GM21717 (cell line): Measurements from ENCODE around the gene FABP1.

Source experiments
- ATAC-seq: cut with Tn5 transposase; IDR thresholded peaks from one replicate; pipeline ENCODE4 v1.9.1; 2021; ENCODE audit warnings: mild to moderate bottlenecking, moderate library complexity; ENCODE audit not compliant: unreplicated experiment

FABP1 gene

GRCh38 chr2:88085099-88085498 lies 42.8 kb downstream of the FABP1 start:
- no peak for ATAC-seq

GRCh38 chr2:88082781-88083180 lies 45.1 kb downstream of the FABP1 start:
- ATAC-seq = no peak

- ATAC-seq = no peak
Observed at GRCh38 chr2:88081924-88082608, 45.8 kb downstream of the FABP1 start.

GRCh38 chr2:88080545-88080944 lies 47.3 kb downstream of the FABP1 start:
- ATAC-seq = no peak

- ATAC-seq = no peak
Observed at GRCh38 chr2:88078643-88079172, 49.2 kb downstream of the FABP1 start.

- no peak for ATAC-seq
Observed at GRCh38 chr2:88077080-88077479, 50.8 kb downstream of the FABP1 start.

- no peak for ATAC-seq
Observed at GRCh38 chr2:88074854-88075292, 53.0 kb downstream of the FABP1 start.

- no peak for ATAC-seq
Observed at GRCh38 chr2:88074150-88074549, 53.7 kb downstream of the FABP1 start.
